Inflammatory macrophage treated with lipopolysaccharide for 1 hour (primary cell): ENCODE data around the gene KRT6A.
"Not testable (repeated sequence)": the region's sequence is repeated elsewhere in the genome, so short reads cannot be mapped to it uniquely, and the experiment has no call there.

Experiments
- DNase-seq, 2 donors: peaks; one replicate each; pipeline ENCODE4 v3.0.0-alpha.2; 2020 to 2022

Gene KRT6A

DNA sequence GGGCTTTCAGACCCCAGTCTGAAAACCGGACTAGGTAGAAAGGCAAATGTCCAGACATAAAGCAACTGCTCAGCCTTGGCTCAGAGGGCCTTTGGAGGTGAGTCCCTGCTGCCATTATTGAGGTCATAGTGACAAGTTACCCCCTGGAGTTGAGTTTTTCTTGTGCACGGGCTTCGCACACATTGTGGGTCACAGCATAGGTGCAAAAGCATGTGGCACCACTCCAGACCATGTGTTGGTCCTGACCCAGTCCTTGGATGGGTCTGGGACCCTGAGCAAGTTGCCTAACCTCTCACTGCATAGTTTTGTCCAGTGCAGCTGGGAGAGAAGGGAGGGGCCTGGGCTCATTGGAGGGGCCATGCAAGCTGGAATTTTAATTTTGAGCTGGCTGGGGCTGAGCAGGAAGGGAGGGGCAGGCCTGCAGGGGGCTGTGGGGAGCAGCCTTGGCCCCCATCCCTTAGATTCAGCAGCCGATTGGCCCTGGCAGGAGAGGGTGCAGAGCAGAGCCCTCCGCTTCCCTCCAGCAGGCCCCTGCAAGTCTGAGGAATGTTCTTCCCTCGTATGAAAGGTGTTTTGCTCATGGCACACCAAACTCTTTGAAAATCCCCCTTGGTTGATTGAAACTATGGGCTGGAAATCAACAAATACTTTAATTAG, 31.3 kb upstream of the KRT6A start:
- DNase-seq, result no peak

DNA sequence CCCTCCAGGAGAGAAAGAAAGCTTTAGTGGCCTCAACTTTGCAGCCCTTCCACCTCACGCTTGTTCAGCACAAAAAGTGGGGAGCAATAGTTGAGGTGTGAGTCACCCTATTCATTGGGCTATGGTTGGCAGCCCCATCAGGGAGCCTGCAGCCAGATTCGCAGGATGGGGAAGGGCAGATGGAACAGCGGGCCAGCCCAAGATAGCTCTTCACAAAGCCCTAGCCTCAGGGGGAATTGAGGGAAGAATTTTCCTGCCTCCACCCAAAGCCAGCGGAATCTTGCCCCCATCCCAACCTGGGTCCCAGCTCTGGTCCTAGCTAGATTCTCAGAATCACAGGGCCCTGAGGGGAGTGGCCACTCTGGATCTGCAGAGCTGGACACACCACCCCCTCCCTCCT, 30.8 kb upstream of the KRT6A start:
- DNase-seq, result no peak

GRCh38 chr12:52522346-52523011, 29.4 kb upstream of the KRT6A start:
- no peak for DNase-seq

- no peak for DNase-seq
Measured at GRCh38 chr12:52521568-52522266, 28.7 kb upstream of the KRT6A start.

DNA sequence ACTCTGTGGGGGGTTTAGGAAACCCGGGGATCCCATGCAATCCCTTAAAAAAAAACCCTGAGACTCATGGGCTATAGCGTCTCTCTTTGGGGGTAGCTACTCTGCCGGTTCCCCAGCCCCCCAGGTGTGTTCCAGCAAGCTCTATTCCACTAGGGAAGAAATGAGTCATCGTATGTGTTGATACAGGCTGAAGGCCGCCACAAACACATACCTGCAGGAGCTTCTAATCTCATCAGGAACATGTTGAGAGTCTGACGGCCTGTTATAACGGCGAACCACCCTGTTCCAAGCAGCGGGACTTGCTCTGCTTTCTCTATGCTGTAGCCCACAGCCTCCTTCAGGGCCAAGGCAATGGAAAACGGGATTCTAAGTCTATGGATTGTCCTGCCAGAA, 28.1 kb upstream of the KRT6A start:
- DNase-seq, result no peak

DNA sequence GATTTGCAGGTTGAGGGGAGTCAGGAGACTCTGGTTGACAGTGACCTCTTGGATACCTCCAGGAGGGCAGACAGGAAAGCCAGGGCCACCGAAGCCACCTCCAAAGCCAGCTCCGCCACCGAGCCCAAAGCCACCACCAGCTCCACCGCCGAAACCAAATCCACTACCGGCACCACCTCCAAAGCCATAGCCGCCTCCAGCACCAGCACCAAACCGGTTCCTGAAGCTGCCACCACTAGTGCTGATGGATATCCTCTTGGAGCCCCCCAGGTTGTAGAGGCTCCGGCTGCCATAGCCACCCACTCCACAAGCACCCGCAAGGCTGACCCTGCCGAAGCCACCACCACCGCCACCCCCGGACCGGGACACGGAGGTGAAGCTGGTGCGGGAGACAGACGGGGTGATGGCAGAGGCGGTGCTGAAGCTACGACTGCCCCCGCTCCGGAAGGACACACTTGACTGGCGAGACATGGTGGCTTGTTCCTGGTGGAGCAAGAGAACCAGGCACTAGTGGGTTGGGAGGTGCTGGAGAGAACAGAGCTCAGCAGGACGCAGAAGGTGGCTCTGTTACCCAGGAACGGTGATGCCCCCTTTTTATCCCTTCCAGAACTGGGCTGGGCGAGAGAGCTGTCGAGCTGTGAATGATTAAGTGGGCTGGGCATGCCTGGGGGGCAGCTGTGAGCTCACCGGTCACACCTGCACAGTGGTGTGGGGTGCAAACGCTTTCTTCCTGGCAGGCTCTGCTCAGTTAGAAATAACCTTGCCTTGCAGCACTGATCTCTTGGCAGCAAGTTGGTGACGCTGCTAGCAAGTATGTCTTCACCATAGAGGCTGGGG, 27.0 kb upstream of the KRT6A start, which contains the start of gene KRT5:
TSS of gene KRT5 (minus strand) at position 569 of the 837 bp plus-strand sequence. CDS start at position 471, 98 bp downstream.
- no peak for DNase-seq

GRCh38 chr12:52519387-52519703, 26.3 kb upstream of the KRT6A start:
- no peak for DNase-seq

- no peak for DNase-seq
Measured at GRCh38 chr12:52518574-52519386, 25.7 kb upstream of the KRT6A start.

DNA sequence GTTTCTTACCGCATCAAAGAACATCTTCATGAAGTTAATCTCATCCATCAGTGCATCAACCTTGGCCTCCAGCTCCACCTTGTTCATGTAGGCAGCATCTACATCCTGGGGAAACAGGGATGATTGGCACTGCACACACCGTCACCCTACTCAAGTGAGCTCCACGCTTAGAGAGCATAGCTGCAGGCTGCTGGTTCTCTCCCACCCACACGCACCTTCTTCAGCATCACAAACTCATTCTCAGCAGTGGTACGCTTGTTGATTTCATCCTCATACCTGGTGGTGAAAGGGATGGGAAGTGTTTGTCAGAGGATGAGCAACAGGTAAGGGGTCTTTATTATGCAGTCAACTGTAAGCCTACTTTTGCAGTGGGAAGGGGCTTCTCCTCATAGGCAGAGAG, 24.8 kb upstream of the KRT6A start:
- DNase-seq, result no peak

GRCh38 chr12:52517005-52517835, 24.2 kb upstream of the KRT6A start:
- no peak for DNase-seq

DNA sequence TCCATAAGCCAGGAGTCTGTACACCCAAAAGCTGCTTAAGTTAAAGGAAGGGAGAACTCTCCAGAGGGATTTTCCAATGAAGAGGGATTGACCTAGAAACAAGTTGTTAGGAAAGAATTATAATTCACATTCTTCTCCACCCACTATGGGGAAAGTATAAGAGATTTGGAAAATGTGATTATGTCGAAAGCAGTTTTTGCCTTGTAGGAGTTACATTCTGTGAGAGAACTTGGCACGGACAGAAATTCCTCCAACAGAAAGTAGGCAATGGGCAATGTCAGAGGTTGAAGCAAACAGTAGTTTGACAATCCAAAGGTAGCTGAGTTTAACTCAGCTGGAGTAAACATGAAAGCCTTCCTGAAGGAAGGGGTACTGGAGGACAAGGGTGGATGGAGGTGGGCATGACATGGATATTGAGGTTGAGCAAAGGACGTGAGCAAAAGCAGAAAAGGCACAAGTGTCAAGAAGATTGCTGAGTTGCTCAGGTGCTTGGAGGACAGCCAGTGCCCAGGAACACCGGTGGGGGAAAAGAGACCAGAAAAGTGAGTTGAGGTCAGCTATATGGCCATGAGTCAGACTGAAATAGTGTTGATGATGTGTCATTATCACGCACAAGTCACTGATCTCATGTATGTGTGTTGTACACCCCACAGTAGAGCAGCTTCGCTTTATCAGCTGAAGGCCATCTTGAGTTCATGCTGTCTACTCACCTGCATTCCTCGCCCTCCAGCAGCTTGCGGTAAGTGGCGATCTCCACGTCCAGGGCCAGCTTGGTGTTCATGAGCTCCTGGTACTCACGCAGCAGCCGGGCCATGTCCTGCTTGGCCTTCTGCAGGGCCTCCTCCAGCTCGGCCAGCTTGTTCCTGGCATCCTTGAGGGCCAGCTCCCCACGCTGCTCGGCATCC, 23.1 kb upstream of the KRT6A start:
- DNase-seq, result no peak

- DNase-seq, result no peak
Measured at GRCh38 chr12:52515319-52515646, 22.2 kb upstream of the KRT6A start.

- no peak for DNase-seq
Measured at GRCh38 chr12:52514471-52515318, 21.6 kb upstream of the KRT6A start.

- DNase-seq, result no peak
Measured at GRCh38 chr12:52513736-52514135, 20.7 kb upstream of the KRT6A start.

DNA sequence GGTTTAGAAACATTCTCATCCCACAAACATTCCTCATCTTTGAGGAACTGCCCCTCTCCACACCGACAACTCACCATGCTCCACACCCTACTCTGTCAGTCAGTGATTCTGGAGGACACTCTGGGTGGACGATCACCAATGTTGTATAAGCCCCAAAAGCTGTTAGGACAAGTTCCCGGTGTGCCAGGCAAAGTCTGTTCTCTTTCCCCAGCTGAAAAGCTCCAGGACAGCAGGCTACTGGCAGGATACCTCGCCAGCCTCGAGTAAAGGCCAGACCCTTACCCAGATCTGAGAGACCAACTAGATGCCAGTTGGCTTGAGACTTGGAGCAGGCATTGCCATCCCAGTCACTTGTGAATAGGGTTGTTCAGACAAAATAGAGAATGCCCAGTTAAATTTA, 15.2 kb upstream of the KRT6A start:
- no peak for DNase-seq

DNA sequence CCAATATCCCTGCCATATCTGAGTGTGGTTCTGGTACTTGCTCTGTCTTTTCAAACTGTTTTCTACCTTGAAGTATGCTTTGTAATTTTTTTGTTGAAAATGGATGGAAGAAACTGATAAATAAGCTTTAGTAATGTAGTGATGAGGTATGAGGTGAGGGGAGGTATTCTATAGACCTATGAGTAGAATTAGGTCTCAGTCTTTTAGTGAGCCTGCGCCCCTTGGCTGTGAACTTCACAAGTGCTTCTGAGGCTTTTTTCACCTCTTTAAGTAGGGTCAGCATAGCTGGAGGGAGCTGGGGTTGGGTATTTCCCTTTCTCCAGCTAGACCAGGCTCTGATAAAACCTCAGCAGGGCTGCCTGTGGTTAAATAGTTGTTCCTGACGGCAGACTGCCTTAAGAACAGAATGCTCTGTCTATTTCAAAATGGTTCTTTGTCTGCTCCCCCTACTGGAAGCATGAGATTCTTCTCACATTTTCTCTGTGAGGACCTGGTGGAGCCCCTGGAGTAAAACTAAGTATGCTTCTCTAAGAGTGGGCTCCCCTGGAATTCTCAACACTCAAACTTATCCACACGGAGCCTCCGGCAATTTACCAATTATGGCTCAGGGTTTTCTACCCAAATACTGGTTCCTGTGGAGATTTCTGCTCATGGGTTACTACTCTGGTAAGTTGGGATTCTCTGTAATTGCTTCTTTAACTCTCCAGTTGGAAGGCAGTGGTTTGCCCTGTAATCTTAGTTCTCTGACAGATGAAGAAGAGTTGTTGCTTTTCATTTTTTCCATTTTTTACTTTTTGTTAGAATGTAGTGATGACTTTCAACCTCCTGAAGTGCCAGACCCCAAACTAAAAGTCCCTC, 14.0 kb upstream of the KRT6A start:
- DNase-seq, result peak; percentile 21 to 40

GRCh38 chr12:52502877-52503276, 9.8 kb upstream of the KRT6A start:
- DNase-seq, result peak; percentile 22 to 44

DNA sequence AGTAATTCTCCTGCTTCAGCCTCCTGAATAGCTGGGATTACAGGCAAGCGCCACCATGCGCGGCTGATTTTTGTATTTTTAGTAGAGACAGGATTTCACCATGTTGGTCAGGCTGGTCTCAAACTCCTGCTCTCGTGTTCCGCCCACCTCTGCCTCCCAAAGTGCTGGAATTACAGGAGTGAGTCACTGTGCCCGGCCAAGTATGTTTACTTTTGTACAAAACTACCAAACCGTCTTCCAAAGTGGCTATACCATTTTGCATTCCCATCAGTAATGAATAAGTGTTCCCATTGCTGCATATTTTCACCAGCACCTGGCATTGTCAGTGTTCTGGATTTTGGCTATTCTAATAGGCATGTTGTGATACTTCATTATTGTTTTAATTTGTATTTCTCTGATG, 8.4 kb upstream of the KRT6A start:
- DNase-seq, result no peak

GRCh38 chr12:52500574-52500973, 7.5 kb upstream of the KRT6A start:
- not testable (repeated sequence) for DNase-seq
